GM12872 (cell line): Measurements from ENCODE around the gene ENTPD8.
A peak's percentile ranks its signal among the peaks of the same experiment; 100 is the strongest.

Source experiments
- CTCF ChIP-seq: IDR thresholded peaks from 3 replicates; pipeline ENCODE4 v1.5.1; 2011; ENCODE audit warnings: low read depth, mild to moderate bottlenecking, low read length, moderate library complexity; ENCODE audit not compliant: insufficient read depth

The ENTPD8 gene

GRCh38 chr9:137462986-137463930 lies 22.1 kb upstream of the ENTPD8 start:
- TF ChIP-seq CTCF = no peak

GRCh38 chr9:137462396-137462985 lies 21.3 kb upstream of the ENTPD8 start:
- no peak for TF ChIP-seq CTCF

GRCh38 chr9:137461663-137462395 lies 20.7 kb upstream of the ENTPD8 start:
- peak; percentile 27; the same call in 1 of the 3 replicates for TF ChIP-seq CTCF

- TF ChIP-seq CTCF = no peak
These were observed 20.1 kb upstream of the ENTPD8 start for GRCh38 chr9:137461316-137461662.

GRCh38 chr9:137460363-137461315 lies 19.5 kb upstream of the ENTPD8 start:
- no peak for TF ChIP-seq CTCF

GRCh38 chr9:137459601-137460362 lies 18.6 kb upstream of the ENTPD8 start:
- TF ChIP-seq CTCF = no peak
